H9 (cell line): ENCODE measurements around the gene NFRKB. TPM values are rescaled to one million over a fixed set of nuclear protein-coding genes. Genes with fewer than 3 reads are reported as not detected.

Experiments
- DNase-seq: peaks from one replicate; pipeline ENCODE4 v3.0.0-alpha.2; 2017
- H2AFZ ChIP-seq: one replicate; pipeline ENCODE4 v1.6.1; 2013; ENCODE audit warnings: mild to moderate bottlenecking, low read length, control low read depth, moderate library complexity
- H2AK5ac ChIP-seq: 2 replicates; pipeline ENCODE4 v1.6.1; 2013; ENCODE audit warnings: low read length, control low read depth, mixed read lengths; ENCODE audit not compliant: insufficient read length
- H2BK120ac ChIP-seq: one replicate; pipeline ENCODE4 v1.6.1; 2013; ENCODE audit warnings: low read depth, mild to moderate bottlenecking, low read length, control low read depth, inconsistent platforms; ENCODE audit not compliant: poor library complexity, severe bottlenecking
- H2BK12ac ChIP-seq: 2 replicates; pipeline ENCODE4 v1.6.1; 2013; ENCODE audit warnings: low read length, control low read depth, mixed read lengths, low read depth; ENCODE audit not compliant: insufficient read length
- H2BK15ac ChIP-seq: 2 replicates; pipeline ENCODE4 v1.6.1; 2013; ENCODE audit warnings: low read depth, low read length, control low read depth
- H2BK20ac ChIP-seq: one replicate; pipeline ENCODE4 v1.6.1; 2013; ENCODE audit warnings: low read depth, mild to moderate bottlenecking, low read length, control low read depth, inconsistent platforms; ENCODE audit not compliant: poor library complexity, severe bottlenecking
- H2BK5ac ChIP-seq: 2 replicates; pipeline ENCODE4 v1.6.1; 2013; ENCODE audit warnings: low read length, control low read depth, mixed read lengths; ENCODE audit not compliant: insufficient read length
- H3K14ac ChIP-seq: 2 replicates; pipeline ENCODE4 v1.6.1; 2013; ENCODE audit warnings: low read length, control low read depth; ENCODE audit not compliant: insufficient read depth
- H3K18ac ChIP-seq: 2 replicates; pipeline ENCODE4 v1.6.1; 2013; ENCODE audit warnings: low read depth, mild to moderate bottlenecking, mixed read lengths, low read length, control low read depth; ENCODE audit not compliant: insufficient read length
- H3K23ac ChIP-seq: 2 replicates; pipeline ENCODE4 v1.6.1; 2013; ENCODE audit warnings: low read length, control low read depth, mixed read lengths, low read depth; ENCODE audit not compliant: insufficient read length
- H3K23me2 ChIP-seq: 2 replicates; pipeline ENCODE4 v1.6.1; 2013; ENCODE audit warnings: low read depth, mild to moderate bottlenecking, mixed read lengths, low read length, control low read depth; ENCODE audit not compliant: insufficient read length, poor library complexity, severe bottlenecking
- H3K27ac ChIP-seq: 2 replicates; pipeline ENCODE4 v1.5.1; 2013; ENCODE audit warnings: low read length, control low read depth, mixed read lengths, low read depth; ENCODE audit not compliant: insufficient read length
- H3K27me3 ChIP-seq: 2 replicates; pipeline ENCODE4 v1.6.1; 2013; ENCODE audit warnings: low read length, control low read depth, inconsistent platforms; ENCODE audit not compliant: insufficient read depth
- H3K4ac ChIP-seq: 2 replicates; pipeline ENCODE4 v1.6.1; 2013; ENCODE audit warnings: low read depth, mild to moderate bottlenecking, control low read depth, inconsistent platforms, low read length, moderate library complexity
- H3K4me1 ChIP-seq: 2 replicates; pipeline ENCODE4 v1.6.1; 2013; ENCODE audit warnings: low read length, control low read depth, inconsistent platforms; ENCODE audit not compliant: insufficient read depth
- H3K4me2 ChIP-seq: 2 replicates; pipeline ENCODE4 v1.6.1; 2013; ENCODE audit warnings: low read length, control low read depth, mixed read lengths; ENCODE audit not compliant: insufficient read length, insufficient read depth
- H3K56ac ChIP-seq: 2 replicates; pipeline ENCODE4 v1.6.1; 2013; ENCODE audit warnings: low read depth, mild to moderate bottlenecking, mixed read lengths, low read length, control low read depth; ENCODE audit not compliant: insufficient read length
- H3K79me1 ChIP-seq: 2 replicates; pipeline ENCODE4 v1.6.1; 2013; ENCODE audit warnings: low read depth, mild to moderate bottlenecking, moderate library complexity, low read length, control low read depth, inconsistent platforms; ENCODE audit not compliant: insufficient read depth, poor library complexity, severe bottlenecking
- H3K79me2 ChIP-seq: 2 replicates; pipeline ENCODE4 v1.6.1; 2013; ENCODE audit warnings: low read length, control low read depth, inconsistent platforms; ENCODE audit not compliant: insufficient read depth
- H3K9ac ChIP-seq: 2 replicates; pipeline ENCODE4 v1.6.1; 2013; ENCODE audit warnings: low read length, control low read depth, mixed read lengths; ENCODE audit not compliant: insufficient read length; ENCODE audit errors: extremely low read depth
- H3K9me3 ChIP-seq: one replicate; pipeline ENCODE4 v1.6.1; 2013; ENCODE audit warnings: low read depth, low read length, inconsistent platforms; ENCODE audit not compliant: control insufficient read depth
- H3T11ph ChIP-seq: one replicate; pipeline ENCODE4 v1.6.1; 2013; ENCODE audit warnings: mild to moderate bottlenecking, low read length, control low read depth, inconsistent platforms
- H4K20me1 ChIP-seq: one replicate; pipeline ENCODE4 v1.6.1; 2013; ENCODE audit not compliant: control insufficient read depth, insufficient read length, insufficient read depth
- H4K5ac ChIP-seq: 2 replicates; pipeline ENCODE4 v1.6.1; 2013; ENCODE audit warnings: low read depth, mild to moderate bottlenecking, mixed read lengths, low read length, control low read depth; ENCODE audit not compliant: insufficient read length
- H4K8ac ChIP-seq: replicated peaks from 2 replicates; pipeline ENCODE4 v1.6.1; 2013; ENCODE audit warnings: low read length, control low read depth, mixed read lengths, low read depth; ENCODE audit not compliant: insufficient read length
- H4K91ac ChIP-seq: 2 replicates; pipeline ENCODE4 v1.6.1; 2013; ENCODE audit warnings: low read depth, mild to moderate bottlenecking, moderate library complexity, mixed read lengths, low read length, control low read depth; ENCODE audit not compliant: insufficient read length
- H3K27ac Mint-ChIP-seq, 3 experiments: 2 replicates in 2 of 3; 3 replicates in 1 of 3; pipeline ENCODE4 v1.8.0; 2020 to 2021; ENCODE audit warnings: mixed read lengths in 3 of 3, mild to moderate bottlenecking in 1 of 3, moderate library complexity in 1 of 3
- H3K27me3 Mint-ChIP-seq: 2 replicates; pipeline ENCODE4 v1.8.0; 2021; ENCODE audit warnings: low read depth, mild to moderate bottlenecking, moderate library complexity, mixed read lengths
- H3K36me3 Mint-ChIP-seq, 3 experiments: 2 replicates in 2 of 3; 3 replicates in 1 of 3; pipeline ENCODE4 v1.8.0; 2020 to 2021; ENCODE audit warnings: low read depth in 3 of 3, mixed read lengths in 3 of 3; ENCODE audit not compliant: insufficient read depth in 1 of 3
- H3K4me1 Mint-ChIP-seq, 2 experiments: 2 replicates each; pipeline ENCODE4 v1.8.0; 2020; ENCODE audit warnings: mixed read lengths in 2 of 2
- H3K4me3 Mint-ChIP-seq, 2 experiments: 2 replicates in 1 of 2; 3 replicates in 1 of 2; pipeline ENCODE4 v1.8.0; 2020 to 2021; ENCODE audit warnings: mild to moderate bottlenecking in 2 of 2, mixed read lengths in 2 of 2, moderate library complexity in 1 of 2
- H3K9me3 Mint-ChIP-seq, 2 experiments: 2 replicates in 1 of 2; 3 replicates in 1 of 2; pipeline ENCODE4 v1.8.0; 2020; ENCODE audit warnings: mild to moderate bottlenecking in 2 of 2, mixed read lengths in 2 of 2, moderate library complexity in 1 of 2
- CTCF ChIP-seq: fragments of 200-600 bp; sonication (generic); conservative IDR thresholded peaks from 3 replicates; pipeline ENCODE4 v1.8.0; 2021; ENCODE audit warnings: antibody characterized with exemption, mild to moderate bottlenecking
- whole genome bisulfite sequencing: extraction: QIAGEN DNeasy Blood & Tissue Kit; methylation state at CpG from one replicate; pipeline ENCODE4 v1.1.7; 2013; ENCODE audit warnings: missing lambda C conversion rate, low lambda C conversion rate, mixed read lengths; ENCODE audit not compliant: insufficient read length; ENCODE audit errors: extremely low coverage; 5-methylcytosine and 5-hydroxymethylcytosine counted together
- long read RNA-seq: library from polyadenylated mRNA; unstranded; transcript quantifications from one replicate; pipeline ENCODE4 v2.0.0, GENCODE V29; 2020
- total RNA-seq: library from RNA; stranded (reverse); gene quantifications from 2 replicates; pipeline ENCODE4 v1.2.1, GENCODE V29; 2021

The NFRKB gene
- 40.3 and 41.0 TPM in 2 replicates for total RNA-seq
- long read RNA-seq, partial matches to known transcripts: 36 of 94 reads
- long read RNA-seq, other reads (novel, unspliced or antisense): 58 of 94 reads

DNA sequence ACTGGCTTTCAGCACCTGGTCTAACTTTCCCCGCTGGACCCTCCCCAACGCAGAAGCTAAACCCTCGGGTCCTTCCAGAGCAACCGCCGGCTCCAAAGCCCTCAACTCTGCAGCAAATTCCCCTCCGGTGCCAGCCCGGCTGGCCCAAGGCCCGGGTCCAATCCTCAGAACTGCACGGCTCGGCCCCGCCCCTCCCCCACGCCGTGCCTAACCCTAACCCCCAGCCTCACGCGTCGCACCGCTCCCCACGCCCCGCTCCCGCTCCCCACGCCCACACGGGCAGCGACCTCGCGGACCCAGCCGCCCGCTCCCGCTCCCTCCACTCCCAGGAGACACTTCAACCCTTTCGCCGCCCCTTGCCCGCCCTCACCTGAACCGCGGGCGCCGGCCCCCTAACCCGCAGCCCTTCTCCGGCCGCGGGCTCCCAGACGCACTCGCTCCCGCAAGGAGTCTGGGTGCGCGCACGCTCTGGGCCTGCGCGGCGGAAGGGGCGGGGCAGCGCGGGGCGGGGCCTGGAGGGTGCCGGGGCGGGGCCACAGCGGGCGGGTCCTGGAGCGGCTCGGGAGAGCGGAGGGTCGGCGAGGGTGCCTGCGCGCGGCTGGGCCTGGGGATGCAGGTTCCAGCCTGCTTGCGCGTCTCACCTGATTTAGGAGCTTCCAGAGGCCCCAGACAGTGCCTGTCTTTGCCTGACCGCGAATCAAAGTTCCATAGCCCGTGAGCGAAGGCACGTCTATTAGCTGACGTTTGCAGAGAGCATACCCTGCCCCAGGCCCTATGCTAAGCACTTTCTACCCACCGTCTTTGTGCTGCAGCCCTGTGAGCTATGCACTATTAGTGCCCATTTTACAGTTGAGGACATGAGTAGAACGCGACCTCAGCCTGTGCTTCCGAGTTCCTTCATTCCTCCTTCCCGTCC lies at the start of gene NFRKB:
Gene NFRKB (minus strand): TSS at position 453 of the 916 bp plus-strand sequence. CDS start 2,729 bp downstream, outside the sequence.
- Mint-ChIP-seq H3K4me3 (peak within 1 kb of the TSS; percentile 92 to 94), H3K27ac (peak within 1 kb of the TSS; percentile 89 to 97 (median 93)), H3K9me3 (peaks cover 0 to 4% of the 10 kb centered on the region in 2 experiments; a peak in 1 of 5 replicates), H3K36me3 (peaks cover 19 to 48% (median 39%) of the 10 kb centered on the region in 3 experiments), H3K4me1 (peaks cover 21% of the 10 kb centered on the region in 2 experiments), H3K27me3 (no peaks in the 10 kb centered on the region)
- H3K27me3 ChIP-seq: no peaks in the 10 kb centered on the region
- WGBS: no CpG with 5 or more reads among the region's 77 CpGs
- TF ChIP-seq CTCF: no peak
- DNase-seq: peak; percentile 95
- H2BK20ac ChIP-seq: no peak within 1 kb of the TSS
- H3K9me3 ChIP-seq: no peaks in the 10 kb centered on the region
- H3K4me1 ChIP-seq: no peaks in the 10 kb centered on the region
- H2AFZ ChIP-seq: peak within 1 kb of the TSS; percentile 35
- peaks cover 4% of the 10 kb centered on the region for H3K23me2 ChIP-seq
- H3K9ac ChIP-seq: peak within 1 kb of the TSS; percentile 64
- H3K18ac ChIP-seq: peak within 1 kb of the TSS; percentile 75
- no peak within 1 kb of the TSS for H2BK12ac ChIP-seq
- H3K56ac ChIP-seq: no peak within 1 kb of the TSS
- no peak within 1 kb of the TSS for H2AK5ac ChIP-seq
- no peak within 1 kb of the TSS for H4K5ac ChIP-seq
- no peaks in the 10 kb centered on the region for H4K20me1 ChIP-seq
- H2BK5ac ChIP-seq: no peak within 1 kb of the TSS
- H3K23ac ChIP-seq: no peak within 1 kb of the TSS
- no peak within 1 kb of the TSS for H4K8ac ChIP-seq
- H3T11ph ChIP-seq: no peak within 1 kb of the TSS
- H3K14ac ChIP-seq: peak within 1 kb of the TSS; percentile 85
- no peak within 1 kb of the TSS for H2BK120ac ChIP-seq
- H3K27ac ChIP-seq: peak within 1 kb of the TSS; percentile 11
- H3K79me2 ChIP-seq: peaks cover 8% of the 10 kb centered on the region; the same call in 1 of the 2 replicates
- H3K4ac ChIP-seq: no peak within 1 kb of the TSS
- no peak within 1 kb of the TSS for H4K91ac ChIP-seq
- peak within 1 kb of the TSS; percentile 74 for H3K4me2 ChIP-seq
- no peak within 1 kb of the TSS for H2BK15ac ChIP-seq
- peaks cover 8% of the 10 kb centered on the region for H3K79me1 ChIP-seq
